Activated CD4-positive, alpha-beta T cell treated with anti-CD3 and anti-CD28 coated beads, Interleukin-2, Interleukin-4, amounts not matched to agents 100 ng/mL and 50 ng/mL, durations not matched to agents 16 hours and 8 hours (primary cell): ENCODE results near the gene STK39.

ENCODE experiments used
- DNase-seq: peaks from one replicate; pipeline ENCODE4 v3.0.0-alpha.2; 2020; ENCODE audit warnings: low spot score

The STK39 gene

GRCh38 chr2:167914969-167915368 lies 332.4 kb downstream of the STK39 start:
- no peak for DNase-seq

DNA sequence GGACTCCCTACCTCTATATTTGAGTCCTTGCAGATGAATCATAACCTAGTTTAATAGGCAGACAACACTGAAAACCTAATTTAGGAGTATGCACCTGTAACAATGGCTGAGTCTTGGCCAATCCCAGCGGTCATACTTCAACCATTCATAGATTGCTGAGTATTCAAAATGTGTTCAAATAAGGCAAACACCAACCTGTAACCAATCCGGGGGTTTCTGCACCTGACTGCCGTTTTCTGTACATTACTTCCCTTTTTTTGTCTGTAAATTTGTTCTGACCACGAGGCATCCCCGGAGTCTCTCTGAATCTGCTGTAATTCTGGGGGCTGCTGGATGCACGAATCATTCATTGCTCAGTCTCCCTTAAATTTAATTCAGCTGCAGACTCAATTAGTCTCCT lies 338.6 kb downstream of the STK39 start:
- DNase-seq = no peak

DNA sequence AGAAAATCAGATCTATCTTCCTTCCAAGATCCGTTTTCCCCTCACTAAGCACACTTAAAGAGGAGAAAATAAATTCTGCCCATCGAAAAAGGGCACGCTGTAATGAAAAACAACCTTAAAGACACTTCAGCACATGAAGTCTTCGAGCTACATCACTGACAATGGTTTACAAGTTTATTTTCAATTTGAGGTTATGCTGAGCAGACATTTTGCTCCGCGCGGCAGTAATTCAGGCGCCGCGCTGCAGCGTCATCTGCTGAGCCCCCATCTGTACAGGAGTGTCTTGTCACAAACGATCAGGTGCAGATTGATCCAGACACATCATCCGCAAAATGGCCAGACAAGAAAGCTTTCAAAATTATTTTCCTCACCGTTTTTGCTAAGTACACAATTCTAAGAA lies 341.7 kb downstream of the STK39 start:
- no peak for DNase-seq
